ENCODE data around the gene KCNQ2.
"Not testable (repeated sequence)": the region's sequence is repeated elsewhere in the genome, so short reads cannot be mapped to it uniquely, and the experiment has no call there.

Gene KCNQ2

DNA sequence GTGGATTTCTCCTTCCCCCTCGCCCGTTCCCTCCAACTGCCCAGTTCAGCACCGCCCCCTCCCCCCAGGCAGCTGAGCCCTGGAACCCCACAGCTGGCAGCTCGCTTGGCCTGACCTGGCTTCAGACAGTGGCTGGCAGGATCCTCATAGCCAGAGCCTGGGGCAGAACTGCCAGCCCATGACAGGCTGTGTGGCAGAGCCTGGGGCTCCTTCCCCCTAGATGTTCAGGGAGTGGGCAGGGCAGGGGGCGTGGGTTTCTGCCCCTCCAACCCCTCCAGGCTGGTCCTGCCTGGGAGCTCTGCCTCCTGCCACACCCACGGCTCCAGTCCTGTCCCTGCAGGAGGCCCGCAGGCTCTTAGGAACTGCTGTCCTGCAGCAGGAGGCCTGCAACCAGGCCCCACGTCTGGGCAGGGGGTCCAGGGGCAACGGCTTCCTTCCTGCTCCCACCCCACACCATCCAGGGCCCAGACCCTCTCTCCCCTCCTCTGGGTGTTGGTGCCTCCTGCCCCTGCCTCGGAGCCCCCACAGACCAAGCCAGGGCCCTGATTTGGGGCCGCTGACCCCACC, 9.6 kb upstream of the KCNQ2 start:
- no peaks in the 10 kb centered on the region for H3K79me2 ChIP-seq (ENCODE audit: control insufficient read depth, low read length)
- no peak overlapping the region for H3K4me2 ChIP-seq (ENCODE audit: low read length)
- H3K9me3 ChIP-seq (ENCODE audit: control insufficient read depth, insufficient read depth, low read length): no peaks in the 10 kb centered on the region
- no peaks in the 10 kb centered on the region for H4K20me1 ChIP-seq (ENCODE audit: control insufficient read depth, insufficient read depth, low read depth, low read length)
- H3K27ac ChIP-seq (ENCODE audit: low read depth, low read length): no peak overlapping the region
- H3F3A ChIP-seq (ENCODE audit: control insufficient read depth, insufficient read depth): no peaks in the 10 kb centered on the region
- no peak overlapping the region for H3K4me3 ChIP-seq (ENCODE audit: low read length)
- H3K9me2 ChIP-seq (replicated peaks; ENCODE audit: control insufficient read depth, low read length): no peaks in the 10 kb centered on the region
- TF ChIP-seq, protein P1, sequence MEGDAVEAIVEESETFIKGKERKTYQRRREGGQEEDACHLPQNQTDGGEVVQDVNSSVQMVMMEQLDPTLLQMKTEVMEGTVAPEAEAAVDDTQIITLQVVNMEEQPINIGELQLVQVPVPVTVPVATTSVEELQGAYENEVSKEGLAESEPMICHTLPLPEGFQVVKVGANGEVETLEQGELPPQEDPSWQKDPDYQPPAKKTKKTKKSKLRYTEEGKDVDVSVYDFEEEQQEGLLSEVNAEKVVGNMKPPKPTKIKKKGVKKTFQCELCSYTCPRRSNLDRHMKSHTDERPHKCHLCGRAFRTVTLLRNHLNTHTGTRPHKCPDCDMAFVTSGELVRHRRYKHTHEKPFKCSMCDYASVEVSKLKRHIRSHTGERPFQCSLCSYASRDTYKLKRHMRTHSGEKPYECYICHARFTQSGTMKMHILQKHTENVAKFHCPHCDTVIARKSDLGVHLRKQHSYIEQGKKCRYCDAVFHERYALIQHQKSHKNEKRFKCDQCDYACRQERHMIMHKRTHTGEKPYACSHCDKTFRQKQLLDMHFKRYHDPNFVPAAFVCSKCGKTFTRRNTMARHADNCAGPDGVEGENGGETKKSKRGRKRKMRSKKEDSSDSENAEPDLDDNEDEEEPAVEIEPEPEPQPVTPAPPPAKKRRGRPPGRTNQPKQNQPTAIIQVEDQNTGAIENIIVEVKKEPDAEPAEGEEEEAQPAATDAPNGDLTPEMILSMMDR (IDR thresholded peaks at IDR 0.05; ENCODE audit: low read depth, low read length, poor library complexity, severe bottlenecking): no peak
- TF ChIP-seq EZH2phosphoT487 (IDR thresholded peaks at IDR 0.05; ENCODE audit: borderline replicate concordance, low read length): no peak
- H3K4me1 ChIP-seq (ENCODE audit: control insufficient read depth, low read length): no peaks in the 10 kb centered on the region
- no peaks in the 10 kb centered on the region for H3K27me3 ChIP-seq (ENCODE audit: control insufficient read depth, low read length)
- no peaks in the 10 kb centered on the region for H3K36me3 ChIP-seq (ENCODE audit: control insufficient read depth, low read length)

DNA sequence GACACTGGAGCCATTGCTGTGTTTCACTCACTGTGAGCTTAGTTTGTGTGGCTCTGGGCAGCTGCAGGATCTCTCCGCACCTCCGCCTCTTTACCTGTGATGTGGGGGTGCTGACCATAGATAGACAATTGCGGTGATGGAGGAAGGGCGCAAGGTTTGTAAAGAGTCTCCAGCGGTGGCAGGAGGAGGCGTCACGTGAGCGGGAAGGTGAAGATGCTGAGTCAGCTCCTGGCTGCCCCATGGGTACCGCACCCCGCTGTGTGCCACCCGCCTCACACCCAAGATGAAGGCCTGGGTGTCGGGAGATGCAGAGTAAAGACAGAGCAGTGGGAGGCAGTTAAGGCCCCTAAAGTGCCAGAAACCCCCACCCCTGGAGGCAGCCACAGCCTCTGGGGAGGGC, 9.0 kb upstream of the KCNQ2 start:
- TF ChIP-seq, protein P1 (IDR thresholded peaks at IDR 0.05; ENCODE audit: low read depth, low read length, poor library complexity, severe bottlenecking): no peak
- TF ChIP-seq EZH2phosphoT487 (IDR thresholded peaks at IDR 0.05; ENCODE audit: borderline replicate concordance, low read length): no peak
- H3K9me3 ChIP-seq (ENCODE audit: control insufficient read depth, insufficient read depth, low read length): no peaks in the 10 kb centered on the region
- no peaks in the 10 kb centered on the region for H3K36me3 ChIP-seq (ENCODE audit: control insufficient read depth, low read length)
- H3K27ac ChIP-seq (ENCODE audit: low read depth, low read length): no peak overlapping the region
- H3K4me2 ChIP-seq (ENCODE audit: low read length): no peak overlapping the region
- H3K79me2 ChIP-seq (ENCODE audit: control insufficient read depth, low read length): no peaks in the 10 kb centered on the region
- H3K4me1 ChIP-seq (ENCODE audit: control insufficient read depth, low read length): no peaks in the 10 kb centered on the region
- H4K20me1 ChIP-seq (ENCODE audit: control insufficient read depth, insufficient read depth, low read depth, low read length): no peaks in the 10 kb centered on the region
- no peaks in the 10 kb centered on the region for H3F3A ChIP-seq (ENCODE audit: control insufficient read depth, insufficient read depth)
- no peak overlapping the region for H3K4me3 ChIP-seq (ENCODE audit: low read length)
- no peaks in the 10 kb centered on the region for H3K9me2 ChIP-seq (replicated peaks; ENCODE audit: control insufficient read depth, low read length)
- H3K27me3 ChIP-seq (ENCODE audit: control insufficient read depth, low read length): no peaks in the 10 kb centered on the region

DNA sequence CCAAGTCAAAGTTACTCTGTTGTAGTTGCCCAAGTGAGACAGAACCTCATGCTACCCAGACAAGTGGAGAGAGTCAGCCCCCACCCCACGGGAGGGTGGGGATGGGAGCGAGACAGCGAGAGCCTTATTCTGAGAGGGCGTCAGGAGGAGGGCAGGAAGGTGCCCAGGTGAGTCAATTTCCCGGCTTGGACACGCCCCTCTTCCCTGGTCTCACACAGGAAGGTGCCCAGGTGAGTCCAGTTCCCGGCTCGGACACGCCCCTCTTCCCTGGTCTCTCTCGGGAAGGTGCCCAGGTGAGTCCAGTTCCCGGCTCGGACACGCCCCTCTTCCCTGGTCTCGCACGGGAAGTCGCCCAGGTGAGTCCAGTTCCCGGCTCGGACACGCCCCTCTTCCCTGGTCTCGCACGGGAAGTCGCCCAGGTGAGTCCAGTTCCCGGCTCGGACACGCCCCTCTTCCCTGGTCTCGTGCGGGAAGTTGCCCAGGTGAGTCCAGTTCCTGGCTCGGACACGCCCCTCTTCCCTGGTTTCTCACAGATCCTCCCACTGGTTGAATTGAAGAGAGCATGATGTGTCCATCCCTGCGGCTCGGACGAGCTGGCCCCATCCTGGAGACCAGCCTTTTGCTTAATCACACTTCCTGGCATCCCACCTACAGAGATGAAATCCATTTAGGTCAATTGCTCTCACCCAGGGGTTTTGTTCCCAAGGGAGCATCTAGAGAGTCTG, 7.4 kb upstream of the KCNQ2 start:
- not testable (repeated sequence) for H3K9me2 ChIP-seq (replicated peaks; ENCODE audit: control insufficient read depth, low read length); H3K36me3 ChIP-seq (ENCODE audit: control insufficient read depth, low read length); H3K79me2 ChIP-seq (ENCODE audit: control insufficient read depth, low read length); H3K27ac ChIP-seq (ENCODE audit: low read depth, low read length); H3K4me2 ChIP-seq (ENCODE audit: low read length); H3K9me3 ChIP-seq (ENCODE audit: control insufficient read depth, insufficient read depth, low read length); H3K27me3 ChIP-seq (ENCODE audit: control insufficient read depth, low read length); H3K4me3 ChIP-seq (ENCODE audit: low read length); H4K20me1 ChIP-seq (ENCODE audit: control insufficient read depth, insufficient read depth, low read depth, low read length); H3F3A ChIP-seq (ENCODE audit: control insufficient read depth, insufficient read depth); H3K4me1 ChIP-seq (ENCODE audit: control insufficient read depth, low read length)
